GM21526 (cell line): Measurements from ENCODE around the gene DLG4.
"Not testable (repeated sequence)": the region's sequence is repeated elsewhere in the genome, so short reads cannot be mapped to it uniquely, and the experiment has no call there.

Source experiments
- ATAC-seq: cut with Tn5 transposase; IDR thresholded peaks from one replicate; pipeline ENCODE4 v1.9.1; 2021; ENCODE audit warnings: moderate library complexity; ENCODE audit not compliant: unreplicated experiment, low FRiP score

DLG4 gene

GRCh38 chr17:7172522-7173191 is 47.0 kb downstream of the DLG4 start:
- not testable (repeated sequence) for ATAC-seq

- not testable (repeated sequence) for ATAC-seq
Measured at GRCh38 chr17:7169565-7169908, 50.1 kb downstream of the DLG4 start.

GRCh38 chr17:7168841-7169564 is 50.6 kb downstream of the DLG4 start:
- not testable (repeated sequence) for ATAC-seq

- ATAC-seq: no peak
Measured at GRCh38 chr17:7167832-7168231, 51.8 kb downstream of the DLG4 start.

- no peak for ATAC-seq
Measured at GRCh38 chr17:7166873-7167272, 52.8 kb downstream of the DLG4 start.

GRCh38 chr17:7159571-7159970 is 60.1 kb downstream of the DLG4 start:
- ATAC-seq: not testable (repeated sequence)

- not testable (repeated sequence) for ATAC-seq
Measured at GRCh38 chr17:7158424-7158823, 61.2 kb downstream of the DLG4 start.

- ATAC-seq: no peak
Measured at GRCh38 chr17:7156342-7156940, 63.2 kb downstream of the DLG4 start.

GRCh38 chr17:7147772-7148171 is 71.9 kb downstream of the DLG4 start:
- ATAC-seq: no peak

- no peak for ATAC-seq
Measured at GRCh38 chr17:7146115-7146514, 73.5 kb downstream of the DLG4 start.

- no peak for ATAC-seq
Measured at GRCh38 chr17:7144213-7144612, 75.4 kb downstream of the DLG4 start.

GRCh38 chr17:7141824-7142223 is 77.8 kb downstream of the DLG4 start:
- ATAC-seq: no peak

- ATAC-seq: no peak
Measured at GRCh38 chr17:7139400-7139799, 80.2 kb downstream of the DLG4 start.

GRCh38 chr17:7138800-7139381 is 80.7 kb downstream of the DLG4 start:
- no peak for ATAC-seq

GRCh38 chr17:7137171-7137943 is 82.3 kb downstream of the DLG4 start:
- no peak for ATAC-seq
